HepG2 (cell line): ENCODE measurements around the gene AK6. TPM values are rescaled to one million over a fixed set of nuclear protein-coding genes. Genes with fewer than 3 reads are reported as not detected.
A peak's percentile ranks its signal among the peaks of the same experiment; 100 is the strongest.

Source experiments
- DZIP1 ChIP-seq: sonication (generic); formaldehyde crosslinking; IDR thresholded peaks from 2 replicates; pipeline ENCODE4 v1.5.0; 2020; ENCODE audit warnings: mild to moderate bottlenecking, missing genetic modification reagents
- MAF1 ChIP-seq: sonication (generic); formaldehyde crosslinking; IDR thresholded peaks from 2 replicates; pipeline ENCODE4 v1.5.0; 2020; ENCODE audit warnings: missing genetic modification reagents, borderline replicate concordance
- NFE2L2 ChIP-seq: fragments of 150-350 bp; IDR thresholded peaks from 2 replicates; pipeline ENCODE4 v1.6.1; 2014; ENCODE audit warnings: low read length
- NFRKB ChIP-seq: fragments of 450-650 bp; IDR thresholded peaks from 2 replicates; pipeline ENCODE4 v1.6.1; 2017
- SNRNP70 ChIP-seq: fragments of 200-400 bp; formaldehyde crosslinking; IDR thresholded peaks from 2 replicates; pipeline ENCODE4 v1.6.1; 2017; ENCODE audit warnings: mild to moderate bottlenecking, low read depth, low read length, moderate library complexity
- SP1 ChIP-seq, 2 experiments: fragments of 450-650 bp in 1 of 2; sonication (generic) in 1 of 2; formaldehyde crosslinking in 1 of 2; IDR thresholded peaks; 2 replicates each; pipeline versions ENCODE4 v1.4.0 to v1.6.1; 2016 to 2020; ENCODE audit warnings: missing genetic modification reagents in 1 of 2
- TEF ChIP-seq: sonication (generic); formaldehyde crosslinking; IDR thresholded peaks from 2 replicates; pipeline ENCODE4 v1.5.0; 2020; ENCODE audit warnings: missing genetic modification reagents
- UBTF ChIP-seq: sonication (generic); formaldehyde crosslinking; IDR thresholded peaks from 2 replicates; pipeline ENCODE4 v1.4.0; 2020; ENCODE audit warnings: mild to moderate bottlenecking, missing genetic modification reagents
- USF2 ChIP-seq, 2 experiments: sonication (generic) in 1 of 2; formaldehyde crosslinking in 1 of 2; IDR thresholded peaks; 2 replicates each; pipeline versions ENCODE4 v1.5.1 to v1.6.1; 2011 to 2020; ENCODE audit warnings: borderline replicate concordance in 1 of 2, low read depth in 1 of 2, low read length in 1 of 2, mild to moderate bottlenecking in 1 of 2, missing genetic modification reagents in 1 of 2, moderate library complexity in 1 of 2
- ZHX1 ChIP-seq: sonication (generic); formaldehyde crosslinking; IDR thresholded peaks from 2 replicates; pipeline ENCODE4 v1.8.1; 2022; ENCODE audit warnings: low read depth, mild to moderate bottlenecking, missing genetic modification reagents
- ZKSCAN8 ChIP-seq: IDR thresholded peaks from 2 replicates; pipeline ENCODE4 v1.6.1; 2016; ENCODE audit warnings: borderline replicate concordance, missing genetic modification reagents, missing compliant biosample characterization
- ZMYM3 ChIP-seq: sonication (generic); formaldehyde crosslinking; IDR thresholded peaks from 2 replicates; pipeline ENCODE4 v1.5.1; 2020; ENCODE audit warnings: mild to moderate bottlenecking, missing genetic modification reagents
- ZNF20 ChIP-seq: sonication (generic); formaldehyde crosslinking; IDR thresholded peaks from 2 replicates; pipeline ENCODE4 v1.4.0; 2020; ENCODE audit warnings: mild to moderate bottlenecking, moderate library complexity, missing genetic modification reagents
- ZNF576 ChIP-seq: sonication (generic); formaldehyde crosslinking; IDR thresholded peaks from 2 replicates; pipeline ENCODE4 v1.4.0; 2020; ENCODE audit warnings: mild to moderate bottlenecking, missing genetic modification reagents
- ZNF839 ChIP-seq: sonication (generic); formaldehyde crosslinking; IDR thresholded peaks from 2 replicates; pipeline ENCODE4 v1.4.0; 2020; ENCODE audit warnings: missing genetic modification reagents, mild to moderate bottlenecking, borderline replicate concordance
- ZNF850 ChIP-seq: sonication (generic); formaldehyde crosslinking; conservative IDR thresholded peaks from 2 replicates; pipeline ENCODE4 v1.9.0; 2021; ENCODE audit warnings: mild to moderate bottlenecking, missing genetic modification reagents
- polyA plus RNA-seq, 8 experiments: library from polyadenylated mRNA; depleted of rRNA in 3 of 8; stranded (reverse) in 7 of 8; unstranded in 1 of 8; fragments of >200 nt; fragmentation: Illumina TruSeq in 4 of 8; extraction: Trizol in 4 of 8; gene quantifications; 2 replicates each; pipeline versions ENCODE4 v1.2.1 to v1.2.3, GENCODE V29; 2011 to 2016; ENCODE audit warnings: low read depth in 4 of 8, missing spikeins in 1 of 8, mixed read lengths in 1 of 8; ENCODE audit not compliant: insufficient read depth in 1 of 8
- total RNA-seq, 5 experiments: library from RNA; depleted of rRNA; stranded (reverse); fragments of >200 nt; fragmentation: Illumina TruSeq; extraction: Trizol; gene quantifications; 2 replicates each; pipeline ENCODE4 v1.2.3, GENCODE V29; 2016; ENCODE audit warnings: low read depth in 1 of 5

The AK6 gene
- total and polyA plus RNA-seq, 2 of the 13 experiments (the other 11 are each of a cell fraction or from before 2014, with no cell fraction given), result 31.1 to 77.2 TPM

- no peak for TF ChIP-seq ZHX1
- peak; percentile 89 for TF ChIP-seq UBTF (CRISPR knock-in tag)
- 0 out of 2 replicates have a peak, but pooled peaks have one; percentile 79 for TF ChIP-seq ZNF850 (CRISPR knock-in tag)
- no peak for TF ChIP-seq NFE2L2
- peak; percentile 21; the same call in 1 of the 2 replicates for TF ChIP-seq MAF1 (CRISPR knock-in tag)
- TF ChIP-seq USF2 (IDR thresholded peaks at IDR 0.05; ENCODE audit: low read depth, low read length), result peak; percentile 57; the same call in 1 of the 2 replicates
- TF ChIP-seq USF2 (CRISPR knock-in tag; IDR thresholded peaks at IDR 0.05; ENCODE audit: borderline replicate concordance), result peak; percentile 86; the same call in 1 of the 2 replicates
- TF ChIP-seq ZNF576 (CRISPR knock-in tag), result no peak; the same call in 1 of the 2 replicates
- TF ChIP-seq ZNF839 (CRISPR knock-in tag), result no peak
- no peak for TF ChIP-seq SP1 (IDR thresholded peaks at IDR 0.05)
- TF ChIP-seq SP1 (CRISPR knock-in tag; IDR thresholded peaks at IDR 0.05), result peak; percentile 60; the same call in 1 of the 2 replicates
- no peak for TF ChIP-seq TEF
- no peak for TF ChIP-seq SNRNP70
- TF ChIP-seq ZMYM3, result no peak
- no peak for TF ChIP-seq DZIP1 (CRISPR knock-in tag)
- TF ChIP-seq ZKSCAN8 (CRISPR knock-in tag), result no peak; the same call in 1 of the 2 replicates
- TF ChIP-seq NFRKB, result no peak
- TF ChIP-seq ZNF20 (CRISPR knock-in tag), result no peak
Measured at GRCh38 chr5:69369340-69370121, at the start of gene AK6, which contains the start of the genes RAD17 and TAF9 (continued).
